ENCODE results near the gene LYSET.
"Not testable (repeated sequence)": the region's sequence is repeated elsewhere in the genome, so short reads cannot be mapped to it uniquely, and the experiment has no call there.

Gene LYSET

DNA sequence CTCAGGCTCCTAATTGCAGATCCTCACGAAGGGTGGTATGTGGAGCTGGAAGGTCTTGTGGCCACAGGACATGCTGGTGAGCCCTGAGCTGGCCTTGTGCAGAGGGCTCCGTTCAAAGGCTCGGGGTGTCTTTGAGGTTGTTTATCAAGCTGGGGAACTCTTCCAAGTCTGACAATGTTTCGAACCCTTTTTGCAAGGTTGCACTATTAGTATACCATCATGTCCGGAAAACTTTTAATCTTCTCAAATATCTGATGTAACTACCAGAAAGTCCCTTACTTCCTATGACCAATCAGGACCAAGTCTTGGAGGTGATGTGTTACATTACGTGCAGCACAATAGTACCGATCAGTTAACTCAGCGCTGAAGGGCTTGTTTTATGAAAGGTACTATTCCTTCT lies 43.4 kb downstream of the LYSET start:
- Histone ChIP-seq H3K4me3 (no peak overlapping the region), H3K9ac (ENCODE audit: insufficient read length) (no peak overlapping the region), H3K9me3 (ENCODE audit: low read depth, low read length) (no peaks in the 10 kb centered on the region), H3K36me3 (ENCODE audit: insufficient read depth, low read length) (peaks cover 52% of the 10 kb centered on the region), H3K27ac (peak overlapping the region; percentile 35; the same call in 1 of the 2 replicates)
- TF ChIP-seq POLR2AphosphoS5 (IDR thresholded peaks at IDR 0.05; ENCODE audit: borderline replicate concordance, low read depth, low read length) (no peak), EZH2 (IDR thresholded peaks at IDR 0.05) (no peak), FOXP2 (optimal IDR thresholded peaks at IDR 0.05; ENCODE audit: control extremely low read depth, extremely low read length, insufficient read depth) (no peak)
- DNase-seq (ENCODE audit: low read depth, low spot score): no peak

DNA sequence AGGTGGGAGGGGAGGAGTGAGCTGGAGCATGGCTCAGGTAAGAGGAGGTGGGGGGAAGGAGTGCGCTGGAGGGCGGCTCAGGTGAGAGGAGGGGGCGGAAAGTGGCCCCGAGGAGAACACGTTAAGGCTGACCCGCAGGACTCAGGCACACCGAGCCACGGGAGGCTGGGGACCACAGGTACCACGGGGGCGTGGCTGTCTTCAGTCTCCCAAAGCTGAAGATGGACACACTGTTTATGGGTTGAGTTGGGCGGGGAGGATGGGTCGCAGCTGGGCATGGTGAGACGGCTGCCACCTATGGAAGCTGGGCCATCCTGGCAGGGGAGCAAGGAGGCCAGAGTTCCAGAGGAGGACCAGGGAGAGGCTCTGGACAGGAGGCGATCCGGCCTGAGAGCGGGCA lies 45.4 kb downstream of the LYSET start:
- DNase-seq (ENCODE audit: low read depth, low spot score): no peak
- Histone ChIP-seq H3K27ac (no peak overlapping the region), H3K4me3 (no peak overlapping the region), H3K9me3 (ENCODE audit: low read depth, low read length) (no peaks in the 10 kb centered on the region), H3K9ac (ENCODE audit: insufficient read length) (no peak overlapping the region), H3K36me3 (ENCODE audit: insufficient read depth, low read length) (peaks cover 35% of the 10 kb centered on the region)
- TF ChIP-seq FOXP2 (optimal IDR thresholded peaks at IDR 0.05; ENCODE audit: control extremely low read depth, extremely low read length, insufficient read depth) (no peak), POLR2AphosphoS5 (IDR thresholded peaks at IDR 0.05; ENCODE audit: borderline replicate concordance, low read depth, low read length) (no peak), EZH2 (IDR thresholded peaks at IDR 0.05) (no peak)

DNA sequence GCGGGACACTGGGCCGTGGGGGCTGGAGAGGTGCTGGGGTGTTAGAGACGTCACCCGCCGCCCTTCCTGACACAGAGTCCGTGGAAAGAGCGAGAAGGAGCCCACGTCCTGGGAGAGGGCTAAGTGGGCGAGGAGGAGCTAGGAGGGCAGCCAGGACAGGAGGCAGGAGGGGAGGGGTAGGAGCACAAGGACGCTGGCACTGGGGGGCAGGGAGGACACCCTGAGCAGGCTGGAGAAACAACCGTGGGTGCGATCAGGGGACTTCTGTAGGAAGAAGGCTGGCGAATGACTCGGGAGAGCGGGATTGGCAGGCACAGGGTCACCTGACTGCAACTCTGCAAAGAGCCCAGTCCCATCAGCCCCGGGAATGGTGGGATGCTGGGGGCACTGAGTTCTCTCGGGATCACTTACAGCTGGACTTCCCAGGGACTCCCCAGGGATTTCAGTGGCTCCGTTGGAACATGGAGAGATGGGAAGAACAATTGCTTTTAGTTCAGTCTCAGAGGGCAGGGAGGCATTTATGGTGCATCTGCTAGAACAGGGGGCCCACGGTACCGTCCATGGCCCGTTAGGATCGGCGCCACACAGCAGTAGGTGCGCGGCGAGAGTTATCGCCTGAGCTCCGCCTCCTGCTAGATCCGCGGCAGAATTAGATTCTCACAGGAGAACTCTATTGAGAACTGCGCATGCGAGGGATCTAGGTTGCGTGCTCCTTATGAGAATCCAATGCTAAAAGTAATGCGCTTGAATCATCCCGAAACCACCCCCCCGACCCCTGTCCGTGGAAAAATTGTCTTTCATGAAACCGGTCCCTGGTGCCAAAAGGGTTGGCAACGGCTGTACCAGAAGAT lies 46.2 kb downstream of the LYSET start:
- H3K4me3 ChIP-seq: no peak overlapping the region
- H3K36me3 ChIP-seq (ENCODE audit: insufficient read depth, low read length): peaks cover 27% of the 10 kb centered on the region
- H3K9me3 ChIP-seq (ENCODE audit: low read depth, low read length): no peaks in the 10 kb centered on the region
- TF ChIP-seq FOXP2 (optimal IDR thresholded peaks at IDR 0.05; ENCODE audit: control extremely low read depth, extremely low read length, insufficient read depth): no peak
- TF ChIP-seq EZH2 (IDR thresholded peaks at IDR 0.05): no peak
- no peak; the same call in 1 of the 2 replicates for TF ChIP-seq POLR2AphosphoS5 (IDR thresholded peaks at IDR 0.05; ENCODE audit: borderline replicate concordance, low read depth, low read length)
- no peak for DNase-seq (ENCODE audit: low read depth, low spot score)
- H3K27ac ChIP-seq: no peak overlapping the region
- H3K9ac ChIP-seq (ENCODE audit: insufficient read length): no peak overlapping the region

DNA sequence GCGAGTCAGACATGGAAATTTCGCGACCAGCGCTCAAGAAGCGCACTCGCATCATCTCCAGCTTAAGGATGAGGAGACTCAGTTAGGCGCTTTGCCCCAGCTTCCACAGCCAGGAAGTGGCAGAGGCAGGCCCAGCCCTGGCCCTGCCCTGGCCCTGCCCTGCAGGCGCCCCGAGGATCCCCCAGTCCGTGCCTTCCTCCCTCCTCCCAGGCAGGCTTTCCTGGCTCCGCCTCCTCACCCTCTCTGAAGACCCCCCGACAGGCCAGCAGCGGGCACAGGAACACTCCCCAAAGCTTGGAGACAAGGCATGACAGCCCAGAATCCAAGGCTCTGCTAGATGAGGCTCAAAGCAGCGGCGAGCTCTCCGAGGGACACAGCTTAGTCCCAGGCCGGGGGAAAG lies 47.0 kb downstream of the LYSET start:
- Histone ChIP-seq H3K27ac (no peak overlapping the region), H3K9ac (ENCODE audit: insufficient read length) (no peak overlapping the region), H3K4me3 (no peak overlapping the region), H3K9me3 (ENCODE audit: low read depth, low read length) (no peaks in the 10 kb centered on the region), H3K36me3 (ENCODE audit: insufficient read depth, low read length) (peaks cover 22% of the 10 kb centered on the region)
- TF ChIP-seq FOXP2 (optimal IDR thresholded peaks at IDR 0.05; ENCODE audit: control extremely low read depth, extremely low read length, insufficient read depth) (no peak), EZH2 (IDR thresholded peaks at IDR 0.05) (no peak), POLR2AphosphoS5 (IDR thresholded peaks at IDR 0.05; ENCODE audit: borderline replicate concordance, low read depth, low read length) (no peak)
- no peak for DNase-seq (ENCODE audit: low read depth, low spot score)

DNA sequence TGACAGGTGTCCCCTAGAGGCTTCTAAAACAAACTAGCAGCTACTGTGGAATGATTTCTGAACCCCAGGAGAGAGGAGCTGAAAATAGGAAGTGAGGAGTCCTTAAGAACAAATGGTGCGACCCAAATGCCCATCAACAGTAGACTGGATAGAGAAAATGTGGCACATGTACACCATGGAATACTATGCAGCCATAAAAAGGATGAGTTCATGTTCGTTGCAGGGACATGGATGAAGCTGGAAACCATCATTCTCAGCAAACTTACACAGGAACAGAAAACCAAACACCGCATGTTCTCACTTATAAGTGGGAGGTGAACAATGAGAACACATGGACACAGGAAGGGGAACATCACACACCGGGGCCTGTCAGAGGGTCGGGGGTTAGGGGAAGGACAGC lies 48.0 kb downstream of the LYSET start:
- H3K9ac ChIP-seq (ENCODE audit: insufficient read length); H3K27ac ChIP-seq; H3K9me3 ChIP-seq (ENCODE audit: low read depth, low read length); H3K4me3 ChIP-seq; DNase-seq (ENCODE audit: low read depth, low spot score): not testable (repeated sequence)
- H3K36me3 ChIP-seq (ENCODE audit: insufficient read depth, low read length): peaks cover 12% of the 10 kb centered on the region

DNA sequence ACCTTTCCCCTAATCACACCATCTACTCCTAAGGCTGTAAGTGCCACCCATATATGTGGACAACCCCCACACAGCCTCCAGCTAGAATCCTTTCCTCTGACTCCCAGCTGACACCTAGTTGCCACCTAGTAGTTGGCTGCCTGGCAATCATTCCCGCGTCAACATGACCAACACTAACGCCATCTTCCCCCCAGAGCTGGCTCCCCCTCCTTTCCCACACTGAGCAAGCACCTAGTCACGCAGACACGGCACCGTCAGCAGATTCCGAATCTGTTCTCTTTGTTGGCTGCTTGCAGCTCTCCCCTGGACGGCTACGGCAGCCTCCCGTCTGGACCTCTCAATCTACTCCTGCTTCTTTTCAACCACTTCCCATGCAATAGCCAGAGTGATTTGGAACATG lies 49.7 kb downstream of the LYSET start:
- no peak for TF ChIP-seq POLR2AphosphoS5 (IDR thresholded peaks at IDR 0.05; ENCODE audit: borderline replicate concordance, low read depth, low read length)
- H3K36me3 ChIP-seq (ENCODE audit: insufficient read depth, low read length): peaks cover under 1% of the 10 kb centered on the region; the same call in 1 of the 2 replicates
- DNase-seq (ENCODE audit: low read depth, low spot score): no peak
- H3K9ac ChIP-seq (ENCODE audit: insufficient read length): no peak overlapping the region
- no peak overlapping the region for H3K4me3 ChIP-seq
- H3K27ac ChIP-seq: no peak overlapping the region
- H3K9me3 ChIP-seq (ENCODE audit: low read depth, low read length): no peaks in the 10 kb centered on the region

Measured in SK-N-MC (cell line).